Measurements from ENCODE around the gene AKT3. TPM values are rescaled to one million over a fixed set of nuclear protein-coding genes. Genes with fewer than 3 reads are reported as not detected.
A peak's percentile ranks its signal among the peaks of the same experiment; 100 is the strongest.

The AKT3 gene
- total and polyA plus RNA-seq, 4 donors, result 7.1 to 53.1 (median 23.8) TPM

DNA sequence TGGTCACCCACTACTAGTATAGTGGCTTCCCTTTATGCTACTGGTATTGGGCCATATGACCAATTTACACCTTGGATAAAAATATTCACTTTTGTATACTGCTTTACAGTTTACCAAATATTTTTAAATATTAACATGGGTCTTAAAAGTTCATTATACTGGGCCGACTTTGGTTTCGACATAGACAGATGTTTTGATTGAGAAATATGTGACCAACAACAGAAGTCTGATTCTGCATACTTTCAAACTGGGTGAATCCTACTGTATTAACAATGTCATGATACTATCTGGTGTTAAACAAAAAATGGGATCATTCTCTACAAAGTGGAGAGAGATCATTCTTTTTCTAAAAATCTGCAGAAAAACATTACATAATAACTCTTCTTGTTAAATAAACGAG is 134.8 kb downstream of the AKT3 start:
- no peak overlapping the region for H3K9ac ChIP-seq (ENCODE audit: insufficient read depth in 1 of 2, low read length in 2 of 2)
- H3K4me1 ChIP-seq (ENCODE audit: control insufficient read depth in 5 of 5, insufficient read depth in 5 of 5, low read length in 5 of 5), result peaks cover 0 to 10% (median 4%) of the 10 kb centered on the region in 5 donors
- TF ChIP-seq, protein P1, sequence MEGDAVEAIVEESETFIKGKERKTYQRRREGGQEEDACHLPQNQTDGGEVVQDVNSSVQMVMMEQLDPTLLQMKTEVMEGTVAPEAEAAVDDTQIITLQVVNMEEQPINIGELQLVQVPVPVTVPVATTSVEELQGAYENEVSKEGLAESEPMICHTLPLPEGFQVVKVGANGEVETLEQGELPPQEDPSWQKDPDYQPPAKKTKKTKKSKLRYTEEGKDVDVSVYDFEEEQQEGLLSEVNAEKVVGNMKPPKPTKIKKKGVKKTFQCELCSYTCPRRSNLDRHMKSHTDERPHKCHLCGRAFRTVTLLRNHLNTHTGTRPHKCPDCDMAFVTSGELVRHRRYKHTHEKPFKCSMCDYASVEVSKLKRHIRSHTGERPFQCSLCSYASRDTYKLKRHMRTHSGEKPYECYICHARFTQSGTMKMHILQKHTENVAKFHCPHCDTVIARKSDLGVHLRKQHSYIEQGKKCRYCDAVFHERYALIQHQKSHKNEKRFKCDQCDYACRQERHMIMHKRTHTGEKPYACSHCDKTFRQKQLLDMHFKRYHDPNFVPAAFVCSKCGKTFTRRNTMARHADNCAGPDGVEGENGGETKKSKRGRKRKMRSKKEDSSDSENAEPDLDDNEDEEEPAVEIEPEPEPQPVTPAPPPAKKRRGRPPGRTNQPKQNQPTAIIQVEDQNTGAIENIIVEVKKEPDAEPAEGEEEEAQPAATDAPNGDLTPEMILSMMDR (IDR thresholded peaks at IDR 0.05; ENCODE audit: control extremely low read depth, extremely low read depth), result no peak
- no peaks in the 10 kb centered on the region for H3K36me3 ChIP-seq (ENCODE audit: control insufficient read depth in 4 of 4, insufficient read depth in 4 of 4, low read length in 4 of 4)
- no peak overlapping the region for H3K4me3 ChIP-seq
- DNase-seq, result no peak
- WGBS, 2 donors, result 41 to 72% methylated on average over 3 of the region's 3 CpGs
- no peaks in the 10 kb centered on the region for H3K9me3 ChIP-seq (ENCODE audit: control insufficient read depth in 4 of 4, insufficient read depth in 3 of 4, low read length in 3 of 4)
- no peak overlapping the region for H3K27ac ChIP-seq (ENCODE audit: low read depth in 1 of 2, low read length in 1 of 2)
- ATAC-seq (ENCODE audit: insufficient read depth, low FRiP score), result no peak
- no peaks in the 10 kb centered on the region for H3K27me3 ChIP-seq (ENCODE audit: control insufficient read depth in 3 of 3, insufficient read depth in 3 of 3, low read length in 2 of 3)

DNA sequence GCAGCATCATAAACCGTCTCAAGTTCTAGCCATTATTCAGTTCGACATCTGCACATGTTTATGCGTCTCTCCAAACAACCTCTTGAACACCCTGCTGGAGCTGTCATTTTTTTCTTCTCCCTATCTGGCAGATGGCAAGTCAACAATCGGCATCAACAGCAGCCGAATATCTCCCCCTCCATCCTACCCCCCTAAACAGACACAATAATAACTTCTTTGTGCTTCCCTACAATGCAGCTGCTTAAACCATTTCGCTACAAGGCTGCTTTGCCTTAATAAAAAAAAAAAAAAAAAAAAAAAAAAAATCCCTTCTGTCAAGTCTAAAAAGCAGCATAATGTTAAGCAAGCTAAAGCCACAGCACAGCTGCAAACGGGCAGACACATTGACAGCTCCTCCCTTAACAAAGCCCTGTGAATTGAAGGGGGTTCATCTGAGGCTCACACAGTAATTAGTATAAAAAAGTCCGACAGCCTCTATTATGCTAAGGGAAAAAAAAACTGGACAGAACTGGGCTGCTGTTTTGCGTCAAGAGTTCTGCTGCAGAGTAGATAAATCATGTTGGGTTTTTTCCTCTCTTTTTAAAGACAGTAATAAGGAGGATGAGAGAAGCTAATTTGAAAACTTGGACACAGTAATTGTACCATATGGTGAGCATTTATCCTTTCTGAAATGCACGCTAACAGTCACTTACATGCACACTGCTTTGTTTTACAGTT is 136.4 kb downstream of the AKT3 start:
- no peaks in the 10 kb centered on the region for H3K27me3 ChIP-seq (ENCODE audit: control insufficient read depth in 3 of 3, insufficient read depth in 3 of 3, low read length in 2 of 3)
- H3K4me1 ChIP-seq (ENCODE audit: control insufficient read depth in 5 of 5, insufficient read depth in 5 of 5, low read length in 5 of 5), result peaks cover 0 to 10% (median 2%) of the 10 kb centered on the region in 5 donors
- TF ChIP-seq, protein P1 (IDR thresholded peaks at IDR 0.05; ENCODE audit: control extremely low read depth, extremely low read depth), result no peak
- DNase-seq (peak; percentile 54 to 86 (median 80)), ATAC-seq (ENCODE audit: insufficient read depth, low FRiP score) (no peak)
- H3K36me3 ChIP-seq (ENCODE audit: control insufficient read depth in 4 of 4, insufficient read depth in 4 of 4, low read length in 4 of 4), result no peaks in the 10 kb centered on the region
- 51 to 60% methylated on average over 10 of the region's 10 CpGs for WGBS, 2 donors
- no peaks in the 10 kb centered on the region for H3K9me3 ChIP-seq (ENCODE audit: control insufficient read depth in 4 of 4, insufficient read depth in 3 of 4, low read length in 3 of 4)
- H3K4me3 ChIP-seq, result no peak overlapping the region
- no peak overlapping the region for H3K27ac ChIP-seq (ENCODE audit: low read depth in 1 of 2, low read length in 1 of 2)
- H3K9ac ChIP-seq (ENCODE audit: insufficient read depth in 1 of 2, low read length in 2 of 2), result peak overlapping the region in 1 of 2 donors; percentile 8

DNA sequence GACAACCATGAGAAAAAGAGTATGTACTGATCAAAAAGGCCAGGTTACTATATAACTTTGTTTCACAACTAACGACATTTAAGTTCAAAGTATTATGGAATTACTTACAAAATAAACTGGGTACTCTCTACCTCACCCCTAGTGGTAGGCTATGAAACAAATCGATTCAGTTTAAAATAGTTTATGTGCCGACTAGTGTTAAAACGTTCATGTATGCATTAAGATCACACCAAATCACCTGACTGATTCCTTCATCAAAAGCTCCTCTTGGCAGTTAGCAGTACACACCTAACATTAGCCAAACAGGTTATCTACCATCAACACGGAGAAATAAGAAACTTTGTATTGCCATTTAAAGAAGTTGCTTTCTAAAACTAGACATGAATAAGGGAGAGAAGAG is 137.1 kb downstream of the AKT3 start:
- Histone ChIP-seq H3K4me1 (ENCODE audit: control insufficient read depth in 5 of 5, insufficient read depth in 5 of 5, low read length in 5 of 5) (peaks cover 0 to 10% (median 2%) of the 10 kb centered on the region in 5 donors), H3K9ac (ENCODE audit: insufficient read depth in 1 of 2, low read length in 2 of 2) (peak overlapping the region in 1 of 2 donors; percentile 8), H3K27ac (ENCODE audit: low read depth in 1 of 2, low read length in 1 of 2) (no peak overlapping the region), H3K4me3 (no peak overlapping the region), H3K36me3 (ENCODE audit: control insufficient read depth in 4 of 4, insufficient read depth in 4 of 4, low read length in 4 of 4) (no peaks in the 10 kb centered on the region), H3K27me3 (ENCODE audit: control insufficient read depth in 3 of 3, insufficient read depth in 3 of 3, low read length in 2 of 3) (no peaks in the 10 kb centered on the region), H3K9me3 (ENCODE audit: control insufficient read depth in 4 of 4, insufficient read depth in 3 of 4, low read length in 3 of 4) (no peaks in the 10 kb centered on the region)
- DNase-seq (peak in 1 of 3 donors; percentile 27), ATAC-seq (ENCODE audit: insufficient read depth, low FRiP score) (no peak)
- 54 to 65% methylated on average over 5 of the region's 5 CpGs for WGBS, 2 donors
- TF ChIP-seq, protein P1 (IDR thresholded peaks at IDR 0.05; ENCODE audit: control extremely low read depth, extremely low read depth), result no peak
